GM10248 (cell line): Measurements from ENCODE around the gene GATA5.

Source experiments
- CTCF ChIA-PET: fragments of 300-600 bp; sonication (Branson Sonifier 250); formaldehyde crosslinking; extraction: SDS; loops from one replicate; lab custom pipeline; 2021; ENCODE audit warnings: antibody characterized with exemption; lab: Yijun Ruan, JAX
- POLR2A ChIA-PET: fragments of 350-650 bp; sonication (Branson Sonifier 250); formaldehyde crosslinking; extraction: SDS; loops from one replicate; lab custom pipeline; 2020; ENCODE audit warnings: antibody characterized with exemption; lab: Yijun Ruan, JAX
- DNase-seq: peaks from one replicate; pipeline ENCODE4 v3.0.0; 2012; ENCODE audit errors: extremely low spot score
- TF ChIP-seq, protein P1 (sequence below): IDR thresholded peaks from 2 replicates; pipeline ENCODE4 v1.5.1; 2012; ENCODE audit warnings: mild to moderate bottlenecking, low read depth; ENCODE audit errors: extremely low read depth, missing control alignments, control extremely low read depth

Gene GATA5

DNA sequence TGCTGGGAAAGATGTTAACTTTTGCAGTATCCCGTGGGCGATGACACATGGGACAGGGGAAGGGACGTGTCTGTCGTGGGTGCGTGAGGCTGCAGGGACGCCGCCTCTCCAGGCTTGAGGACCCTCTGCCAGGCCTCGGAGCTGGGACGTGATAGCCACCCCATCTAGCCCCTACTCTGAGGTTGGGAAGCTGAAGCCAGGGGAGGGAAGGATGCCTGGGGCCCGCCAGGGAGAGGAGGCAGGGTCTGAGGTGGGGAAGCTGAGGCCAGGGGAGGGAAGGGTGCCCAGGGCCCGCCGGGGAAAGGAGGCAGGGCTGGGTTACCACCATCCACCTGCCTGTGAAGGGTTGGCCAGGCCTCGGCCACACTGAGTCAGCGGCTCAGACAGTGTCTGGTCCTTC lies 38.2 kb upstream of the GATA5 start:
- TF ChIP-seq, protein P1, sequence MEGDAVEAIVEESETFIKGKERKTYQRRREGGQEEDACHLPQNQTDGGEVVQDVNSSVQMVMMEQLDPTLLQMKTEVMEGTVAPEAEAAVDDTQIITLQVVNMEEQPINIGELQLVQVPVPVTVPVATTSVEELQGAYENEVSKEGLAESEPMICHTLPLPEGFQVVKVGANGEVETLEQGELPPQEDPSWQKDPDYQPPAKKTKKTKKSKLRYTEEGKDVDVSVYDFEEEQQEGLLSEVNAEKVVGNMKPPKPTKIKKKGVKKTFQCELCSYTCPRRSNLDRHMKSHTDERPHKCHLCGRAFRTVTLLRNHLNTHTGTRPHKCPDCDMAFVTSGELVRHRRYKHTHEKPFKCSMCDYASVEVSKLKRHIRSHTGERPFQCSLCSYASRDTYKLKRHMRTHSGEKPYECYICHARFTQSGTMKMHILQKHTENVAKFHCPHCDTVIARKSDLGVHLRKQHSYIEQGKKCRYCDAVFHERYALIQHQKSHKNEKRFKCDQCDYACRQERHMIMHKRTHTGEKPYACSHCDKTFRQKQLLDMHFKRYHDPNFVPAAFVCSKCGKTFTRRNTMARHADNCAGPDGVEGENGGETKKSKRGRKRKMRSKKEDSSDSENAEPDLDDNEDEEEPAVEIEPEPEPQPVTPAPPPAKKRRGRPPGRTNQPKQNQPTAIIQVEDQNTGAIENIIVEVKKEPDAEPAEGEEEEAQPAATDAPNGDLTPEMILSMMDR: no peak
- POLR2A ChIA-PET: no interaction called here
- no peak for DNase-seq
- CTCF ChIA-PET: interaction anchor here (1.4 kb wide), 1 partner anchor 14 kb away, joined by 5 read pairs; no protein-coding TSS in a partner anchor

DNA sequence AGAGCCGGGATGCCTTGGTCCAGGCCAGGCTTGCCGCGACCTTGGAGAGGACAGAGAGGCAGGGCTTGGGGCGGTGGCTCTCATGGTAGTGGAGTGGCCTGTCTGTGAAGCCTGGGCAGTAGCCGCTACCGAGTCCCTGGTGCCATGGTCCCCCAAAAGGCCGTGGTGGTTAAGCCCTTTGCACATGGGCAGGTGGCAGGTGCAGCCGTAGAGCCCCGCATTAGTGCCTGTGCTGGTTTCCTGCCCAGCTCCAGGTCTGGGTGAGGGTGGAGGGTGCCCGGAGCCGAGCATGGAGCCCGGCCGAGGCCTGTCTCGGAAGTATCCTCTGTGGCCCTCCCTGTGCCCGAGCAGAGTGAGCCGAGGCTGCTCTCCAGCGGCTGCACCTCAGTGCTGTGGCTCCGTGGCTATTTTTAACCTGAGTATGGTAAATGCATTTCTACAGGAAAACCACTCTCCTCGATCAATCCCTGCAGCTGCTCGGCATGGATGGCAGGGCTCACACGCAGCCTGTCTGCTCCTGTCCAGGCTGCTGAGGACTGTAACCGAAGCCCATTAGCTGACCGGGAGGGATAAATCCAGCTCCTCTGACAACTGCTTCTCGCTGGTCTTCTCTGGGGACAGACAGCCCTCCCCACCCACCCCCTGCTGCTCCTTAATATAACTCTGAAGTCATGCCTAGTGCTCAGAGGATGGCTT lies 36.3 kb upstream of the GATA5 start:
- CTCF ChIA-PET: interaction anchor here (1.1 to 2.7 kb wide), 3 partner anchors 10 to 12 kb away, joined by 3 to 8 read pairs (median 4); no protein-coding TSS in a partner anchor
- TF ChIP-seq, protein P1: no peak
- no peak for DNase-seq
- POLR2A ChIA-PET: no interaction called here

DNA sequence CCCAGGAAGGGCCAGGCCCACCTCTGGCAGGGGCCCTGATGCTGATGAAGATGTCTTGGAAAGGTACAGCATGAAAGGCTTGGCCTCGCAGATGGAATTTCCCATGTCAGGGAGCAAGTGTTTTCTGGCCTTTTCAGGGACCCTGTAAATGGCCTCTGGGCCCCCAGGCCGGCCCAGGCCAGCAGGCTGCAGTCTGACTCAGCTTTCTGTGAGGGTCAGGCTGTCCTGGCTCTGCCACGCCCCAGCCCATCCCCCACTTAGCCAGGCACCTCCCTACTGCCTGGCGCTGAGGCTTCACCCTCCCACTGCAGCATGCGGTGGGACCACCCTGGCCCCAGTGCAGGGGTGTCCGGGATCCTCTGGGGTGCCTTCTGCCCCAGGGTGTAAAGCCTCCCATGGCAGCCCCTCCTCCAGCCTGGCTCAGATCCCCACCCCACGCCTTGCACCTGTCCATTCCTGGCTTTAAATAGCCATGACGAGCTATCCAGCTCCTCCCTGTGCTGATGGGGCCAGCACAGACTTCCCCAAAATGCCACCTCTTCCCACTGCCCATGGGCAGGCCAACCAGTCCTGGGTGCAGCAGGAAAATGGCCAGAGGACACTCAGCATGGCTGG lies 35.6 kb upstream of the GATA5 start:
- POLR2A ChIA-PET: no interaction called here
- DNase-seq: no peak
- TF ChIP-seq, protein P1: no peak
- CTCF ChIA-PET: interaction anchor here (2.7 kb wide), 1 partner anchor 11 kb away, joined by 8 read pairs; no protein-coding TSS in a partner anchor

DNA sequence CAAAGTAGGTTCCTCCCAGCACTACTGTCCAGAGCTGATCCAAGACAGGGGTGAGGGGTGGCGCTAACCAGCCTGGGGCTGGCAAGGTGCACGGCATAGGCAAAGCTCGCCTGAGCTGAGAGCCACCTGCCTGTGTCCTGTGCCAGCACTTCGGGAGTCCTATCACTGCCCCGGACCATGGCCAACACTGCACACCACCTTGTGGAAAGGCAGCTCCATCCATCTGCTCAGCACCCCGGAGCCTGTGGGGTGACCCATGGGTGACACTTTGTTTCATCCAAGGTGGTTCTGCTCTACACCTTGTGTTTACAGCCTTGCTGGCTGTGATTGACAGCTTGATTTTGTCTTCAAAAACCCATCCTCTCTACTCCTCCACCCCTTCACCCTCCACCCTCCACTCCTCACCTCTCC lies 32.9 kb upstream of the GATA5 start:
- no peak for DNase-seq
- POLR2A ChIA-PET: interaction anchor here (0.9 kb wide), 1 partner anchor 9 kb away, joined by 4 read pairs; no protein-coding TSS in a partner anchor
- CTCF ChIA-PET: interaction anchor here (1.0 to 1.1 kb wide), 2 partner anchors 9 to 283 kb away, joined by 3 to 4 read pairs; no protein-coding TSS in a partner anchor
- TF ChIP-seq, protein P1: no peak

DNA sequence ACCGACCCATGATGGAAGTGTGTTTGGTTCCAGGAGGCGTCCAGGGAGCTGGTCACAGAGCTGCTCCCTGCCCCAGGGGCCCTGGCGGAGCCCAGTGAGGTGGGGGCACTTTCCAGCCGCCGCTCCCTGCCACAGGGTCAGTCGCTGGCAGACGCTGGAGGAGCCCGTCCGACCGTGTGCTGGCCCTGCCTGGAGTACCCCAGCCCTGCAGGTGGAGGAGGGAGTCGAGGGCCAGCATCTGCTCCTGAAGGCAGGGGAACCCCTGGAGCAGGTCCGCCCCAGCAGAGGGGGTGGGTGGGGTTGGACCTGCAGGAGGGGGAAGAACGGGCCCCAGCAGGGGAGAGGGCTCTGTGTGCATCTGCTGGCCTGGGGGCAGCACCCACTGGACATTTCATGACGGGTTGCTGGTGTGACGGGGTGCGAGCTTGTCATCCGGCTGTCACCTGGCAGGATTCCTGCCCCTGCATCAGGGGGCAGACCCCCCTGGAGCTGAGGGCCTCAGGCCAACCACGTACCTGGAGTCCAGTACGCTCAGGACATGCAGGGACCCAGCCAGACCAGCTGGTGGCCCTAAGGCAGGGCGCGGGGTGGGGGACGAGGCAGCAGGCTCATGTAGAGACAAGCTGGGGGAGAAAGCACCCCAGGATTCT lies 32.3 kb upstream of the GATA5 start:
- TF ChIP-seq, protein P1: no peak
- no peak for DNase-seq
- ChIA-PET POLR2A (interaction anchor here (0.9 kb wide), 1 partner anchor 8 kb away, joined by 4 read pairs; no protein-coding TSS in a partner anchor), CTCF (interaction anchor here (1.0 to 1.1 kb wide), 2 partner anchors 8 to 283 kb away, joined by 3 to 4 read pairs; no protein-coding TSS in a partner anchor)

DNA sequence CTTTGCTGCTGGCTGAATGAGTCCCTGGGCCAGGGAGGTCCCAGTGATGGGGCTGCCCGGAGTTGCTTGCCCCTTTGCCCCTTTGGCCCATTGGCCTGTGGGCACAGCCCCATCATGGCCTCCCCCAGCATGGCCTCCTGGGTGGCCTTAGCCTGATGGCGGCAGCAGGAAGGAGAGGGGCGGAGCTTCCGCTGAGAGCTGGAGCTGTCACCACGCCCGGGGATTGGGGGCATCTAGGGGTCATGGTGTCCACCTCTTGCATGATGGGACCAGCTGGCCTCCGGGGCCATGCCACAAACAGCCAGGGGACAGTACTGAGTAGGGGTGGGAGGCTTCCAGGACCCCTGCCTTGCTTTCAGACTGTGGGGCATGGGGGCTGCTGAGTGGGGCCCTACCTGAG lies 31.5 kb upstream of the GATA5 start:
- no peak for DNase-seq
- ChIA-PET POLR2A (no interaction called here), CTCF (interaction anchor here (1.3 kb wide), 1 partner anchor 10 kb away, joined by 5 read pairs; no protein-coding TSS in a partner anchor)
- TF ChIP-seq, protein P1: no peak
